GM19193 (cell line): Measurements from ENCODE around the gene DRC7.

Experiments used
- POLR2A ChIP-seq: IDR thresholded peaks from 4 replicates; pipeline ENCODE4 v1.6.1; 2011; ENCODE audit not compliant: insufficient read depth, insufficient read length; ENCODE audit errors: extremely low read depth

Gene DRC7

DNA sequence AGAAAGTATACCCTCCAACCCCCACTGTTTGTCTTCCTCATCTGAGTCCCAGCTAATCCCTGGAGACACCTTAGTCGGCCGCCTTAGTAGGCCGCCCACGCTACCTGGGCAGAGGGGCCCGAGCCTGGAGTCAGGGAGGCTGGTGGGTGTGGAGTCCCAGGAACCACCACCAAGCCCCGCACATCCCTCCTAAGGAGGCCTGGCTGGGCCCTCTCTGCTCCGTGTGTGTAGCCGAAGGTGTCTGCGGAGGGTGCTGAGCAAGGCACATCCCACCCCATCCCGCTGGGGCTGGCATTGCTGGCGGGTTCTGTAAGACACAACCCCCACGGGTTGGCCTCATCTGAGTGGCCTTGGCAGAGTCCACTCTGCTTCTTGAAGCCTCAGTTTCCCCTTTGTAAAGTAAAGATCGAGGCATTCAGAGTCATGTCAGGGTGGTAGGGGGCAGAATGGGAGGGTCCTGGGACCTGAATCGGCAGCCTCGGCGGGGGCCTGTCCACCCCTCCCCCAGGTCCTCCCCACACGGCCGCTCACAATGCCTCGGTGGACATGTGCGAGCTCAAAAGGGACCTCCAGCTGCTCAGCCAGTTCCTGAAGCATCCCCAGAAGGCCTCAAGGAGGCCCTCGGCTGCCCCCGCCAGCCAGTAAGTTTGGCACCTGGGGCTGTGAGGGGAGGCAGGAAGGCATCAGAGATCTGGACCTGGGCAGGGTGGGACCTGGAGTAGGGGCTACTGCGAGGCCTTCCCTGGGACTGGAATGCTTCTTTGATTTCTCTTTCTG, 41.7 kb upstream of the DRC7 start:
- TF ChIP-seq POLR2A = no peak

DNA sequence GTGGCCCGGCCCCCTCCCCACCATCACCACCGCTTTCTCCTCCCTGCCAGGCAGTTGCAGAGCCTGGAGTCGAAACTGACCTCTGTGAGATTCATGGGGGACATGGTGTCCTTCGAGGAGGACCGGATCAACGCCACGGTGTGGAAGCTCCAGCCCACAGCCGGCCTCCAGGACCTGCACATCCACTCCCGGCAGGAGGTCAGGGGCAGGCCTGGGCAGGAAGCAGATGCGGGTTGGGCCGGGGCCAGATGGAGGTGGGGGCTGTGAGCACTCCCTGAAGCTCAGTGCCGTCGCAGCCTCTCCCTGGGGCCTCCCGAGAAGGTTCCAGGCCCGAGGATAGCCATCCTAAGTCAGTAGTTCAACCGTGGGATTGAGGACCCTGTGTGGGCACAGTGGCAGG, 40.7 kb upstream of the DRC7 start:
- TF ChIP-seq POLR2A = no peak

DNA sequence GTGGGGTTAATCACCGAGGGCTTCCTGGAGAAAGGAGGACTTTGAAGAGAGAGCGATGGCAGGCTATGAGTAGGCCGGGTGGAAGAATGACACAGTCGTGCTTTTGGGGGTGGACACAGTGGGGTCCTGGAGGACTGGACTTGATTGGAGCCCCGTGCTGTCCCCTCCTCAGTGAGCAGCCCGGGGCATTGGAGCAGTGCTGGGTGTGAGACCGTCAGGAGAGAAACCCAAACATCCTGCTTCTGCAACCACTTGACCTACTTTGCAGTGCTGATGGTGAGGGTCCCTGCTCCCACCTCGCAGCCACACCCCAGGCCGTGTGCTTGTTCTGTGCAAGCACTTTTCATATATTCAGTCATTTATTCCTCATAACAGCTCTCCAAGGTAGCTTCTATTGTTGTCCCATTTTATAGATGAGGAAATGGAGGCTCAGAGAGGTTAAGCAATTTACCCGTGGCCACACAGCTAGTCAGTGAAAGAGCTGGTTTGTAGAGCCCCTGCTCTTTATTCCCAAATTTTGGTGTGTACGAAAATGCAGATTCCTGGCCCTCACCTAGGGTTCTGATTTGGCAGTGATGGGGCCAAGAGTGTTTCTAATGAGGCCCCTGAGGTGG, 38.2 kb upstream of the DRC7 start:
- no peak for TF ChIP-seq POLR2A

DNA sequence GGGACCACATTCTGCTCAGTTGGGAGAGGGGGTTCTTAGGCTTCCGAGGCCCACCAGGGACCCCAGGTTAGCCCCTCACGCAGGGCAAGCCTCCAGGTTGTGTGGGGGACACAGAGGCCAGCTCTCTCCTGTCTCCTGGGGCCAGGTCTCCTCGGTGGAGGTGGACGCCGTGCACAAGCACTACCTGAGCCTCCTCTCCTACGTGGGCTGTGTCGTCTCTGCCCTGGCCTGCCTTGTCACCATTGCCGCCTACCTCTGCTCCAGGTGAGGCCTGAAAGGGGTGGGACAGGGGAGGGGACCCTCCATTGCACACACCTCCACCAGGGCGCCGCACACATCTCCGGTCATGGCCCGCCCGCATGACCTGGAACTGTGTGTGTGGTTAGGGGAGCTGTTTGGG, 37.4 kb upstream of the DRC7 start:
- TF ChIP-seq POLR2A = no peak

DNA sequence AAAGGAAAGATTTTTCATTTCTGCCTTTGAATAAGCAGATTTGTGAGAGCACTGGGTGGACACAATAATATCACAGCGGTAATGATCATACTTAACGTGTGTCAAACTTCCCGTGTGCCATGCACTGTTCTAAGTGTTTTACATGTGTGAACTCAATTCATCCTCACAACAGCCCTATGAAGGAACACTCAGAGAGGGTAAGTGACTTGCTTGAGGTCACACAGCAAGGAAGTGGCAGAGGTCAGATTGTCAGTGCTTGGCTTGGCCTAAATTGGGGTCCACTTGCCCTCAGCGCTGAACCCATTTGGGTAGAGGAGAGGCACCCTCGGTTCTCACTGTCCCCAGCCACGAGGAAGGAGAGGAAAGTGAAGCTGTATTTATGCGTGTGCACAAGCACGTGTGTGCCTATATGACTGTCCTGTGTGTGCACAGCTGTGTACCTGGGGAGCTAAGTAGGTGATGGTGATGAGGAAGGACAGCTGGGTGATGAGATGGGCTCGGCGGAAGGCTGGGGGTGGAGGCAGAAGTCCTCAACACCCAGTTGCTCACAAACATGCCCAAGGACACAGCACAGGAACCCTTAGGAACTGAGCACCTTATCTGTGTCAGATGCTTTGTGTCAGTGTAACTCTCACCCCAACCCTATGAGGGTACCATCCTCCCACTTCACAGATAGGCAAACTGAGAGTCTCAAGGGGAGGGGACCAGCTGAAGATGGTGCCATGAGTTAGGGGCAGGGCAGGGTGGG, 36.3 kb upstream of the DRC7 start:
- no peak for TF ChIP-seq POLR2A

DNA sequence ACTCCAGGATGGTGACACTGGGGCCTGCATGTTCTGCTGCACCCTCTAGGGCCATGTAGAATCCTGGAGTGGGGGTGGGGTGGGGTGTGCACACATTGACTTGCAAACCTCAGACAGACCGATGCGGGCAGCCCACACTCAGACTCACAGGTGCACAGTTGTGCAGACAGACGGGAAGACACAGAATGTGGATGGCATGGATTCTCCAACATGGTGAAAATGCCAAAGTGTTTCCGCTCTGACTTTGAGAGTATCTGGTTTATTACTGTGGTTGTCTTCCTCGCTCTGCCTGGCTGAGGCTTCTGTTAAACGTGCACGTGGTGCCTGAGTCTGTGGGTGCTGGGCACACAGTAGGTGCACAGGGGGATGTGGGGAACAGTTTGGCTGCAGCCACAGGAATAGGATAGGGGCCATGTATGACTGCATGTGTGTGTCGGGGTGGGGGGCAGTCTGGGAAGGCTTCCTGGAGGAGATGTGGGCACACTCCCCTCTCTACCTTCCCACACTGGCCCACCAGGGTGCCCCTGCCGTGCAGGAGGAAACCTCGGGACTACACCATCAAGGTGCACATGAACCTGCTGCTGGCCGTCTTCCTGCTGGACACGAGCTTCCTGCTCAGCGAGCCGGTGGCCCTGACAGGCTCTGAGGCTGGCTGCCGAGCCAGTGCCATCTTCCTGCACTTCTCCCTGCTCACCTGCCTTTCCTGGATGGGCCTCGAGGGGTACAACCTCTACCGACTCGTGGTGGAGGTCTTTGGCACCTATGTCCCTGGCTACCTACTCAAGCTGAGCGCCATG, 35.5 kb upstream of the DRC7 start:
- no peak for TF ChIP-seq POLR2A

DNA sequence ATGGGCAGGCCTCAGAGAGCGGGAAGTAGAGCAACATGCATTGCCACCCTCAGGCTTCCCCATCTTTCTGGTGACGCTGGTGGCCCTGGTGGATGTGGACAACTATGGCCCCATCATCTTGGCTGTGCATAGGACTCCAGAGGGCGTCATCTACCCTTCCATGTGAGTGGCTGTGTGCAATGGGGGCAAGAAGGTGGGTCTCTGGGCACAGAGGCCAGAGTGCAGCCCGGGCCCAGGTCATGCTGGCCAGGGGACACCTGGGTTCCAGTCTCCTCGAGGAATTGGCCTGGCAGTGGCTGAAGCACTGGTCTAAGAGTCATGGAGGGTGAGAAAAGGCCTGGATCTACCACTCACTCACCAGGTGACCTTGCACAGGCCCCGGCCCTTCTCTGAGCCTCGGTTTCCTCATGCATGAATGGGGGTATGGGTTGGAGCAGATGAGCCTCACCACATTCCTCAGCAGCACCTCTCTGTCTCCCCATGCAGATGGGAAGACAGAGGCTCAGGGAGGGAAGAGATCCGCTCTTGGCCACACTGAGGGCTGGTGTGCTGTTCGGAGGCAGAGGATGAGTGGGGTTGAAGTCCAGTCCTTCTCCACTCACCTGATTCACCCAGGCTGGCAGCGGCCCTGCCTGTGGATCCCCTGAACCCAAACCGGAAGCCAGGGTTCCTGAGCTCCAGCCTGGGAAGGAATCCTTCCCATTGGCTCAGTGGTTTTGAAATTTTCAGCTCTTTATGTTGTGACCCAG, 33.7 kb upstream of the DRC7 start:
- TF ChIP-seq POLR2A = no peak

DNA sequence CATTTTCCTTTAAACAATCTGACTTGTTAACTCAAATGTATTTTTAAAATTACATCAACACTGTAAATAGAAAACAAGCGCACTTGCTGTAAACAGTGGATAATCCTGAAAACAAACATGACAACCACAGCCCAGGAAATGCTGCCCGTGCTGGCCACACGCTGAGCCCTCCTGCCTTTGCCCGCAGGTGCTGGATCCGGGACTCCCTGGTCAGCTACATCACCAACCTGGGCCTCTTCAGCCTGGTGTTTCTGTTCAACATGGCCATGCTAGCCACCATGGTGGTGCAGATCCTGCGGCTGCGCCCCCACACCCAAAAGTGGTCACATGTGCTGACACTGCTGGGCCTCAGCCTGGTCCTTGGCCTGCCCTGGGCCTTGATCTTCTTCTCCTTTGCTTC, 33.1 kb upstream of the DRC7 start:
- TF ChIP-seq POLR2A = no peak

DNA sequence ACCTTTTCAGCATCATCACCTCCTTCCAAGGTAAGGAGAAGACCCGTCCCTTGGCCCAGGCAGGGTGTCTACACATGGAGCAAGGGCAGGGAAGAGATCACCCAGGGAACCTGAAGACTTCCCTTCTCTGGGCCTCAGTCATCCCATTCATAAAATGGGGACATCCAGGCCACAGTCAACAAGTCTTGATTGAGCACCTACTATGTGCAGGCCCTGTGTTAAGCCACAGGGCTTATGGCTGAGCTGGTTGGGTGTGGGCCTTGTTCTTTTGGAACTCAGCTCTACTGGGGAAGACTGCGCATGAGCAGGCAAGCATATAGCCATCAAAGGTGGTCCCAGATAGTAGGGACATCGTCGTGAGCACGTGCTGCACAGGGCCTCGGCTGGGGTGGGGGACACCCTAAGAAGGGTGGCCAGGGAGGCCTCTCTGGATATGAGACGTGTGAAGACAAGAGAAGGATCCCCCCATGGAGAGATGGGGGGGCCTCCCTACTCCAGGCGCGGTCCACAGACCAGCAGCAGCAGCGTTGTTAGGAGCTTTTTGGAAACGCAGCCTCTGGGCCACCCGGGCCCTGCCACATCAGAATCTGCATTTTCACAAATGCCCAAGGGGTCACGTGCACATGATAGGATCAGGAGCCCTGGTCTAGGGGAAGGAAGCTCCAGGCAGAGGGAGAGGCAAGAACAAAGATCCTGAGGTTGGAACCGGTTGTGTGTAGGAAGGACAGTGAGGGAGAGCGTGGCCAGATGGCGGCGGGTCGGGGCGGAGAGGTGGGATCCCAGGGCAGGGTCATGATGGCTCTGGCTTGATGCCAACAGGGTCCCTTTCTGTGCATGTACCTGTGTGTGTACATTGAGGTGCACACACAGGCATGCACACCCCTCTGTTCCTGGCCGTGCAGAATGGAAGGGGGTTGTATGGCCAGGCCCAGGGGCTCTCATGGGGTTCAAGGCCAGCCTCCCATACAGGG, 32.4 kb upstream of the DRC7 start:
- TF ChIP-seq POLR2A = no peak

DNA sequence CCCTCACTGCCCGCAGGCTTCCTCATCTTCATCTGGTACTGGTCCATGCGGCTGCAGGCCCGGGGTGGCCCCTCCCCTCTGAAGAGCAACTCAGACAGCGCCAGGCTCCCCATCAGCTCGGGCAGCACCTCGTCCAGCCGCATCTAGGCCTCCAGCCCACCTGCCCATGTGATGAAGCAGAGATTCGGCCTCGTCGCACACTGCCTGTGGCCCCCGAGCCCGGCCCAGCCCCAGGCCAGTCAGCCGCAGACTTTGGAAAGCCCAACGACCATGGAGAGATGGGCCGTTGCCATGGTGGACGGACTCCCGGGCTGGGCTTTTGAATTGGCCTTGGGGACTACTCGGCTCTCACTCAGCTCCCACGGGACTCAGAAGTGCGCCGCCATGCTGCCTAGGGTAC, 31.2 kb upstream of the DRC7 start:
- TF ChIP-seq POLR2A = no peak

DNA sequence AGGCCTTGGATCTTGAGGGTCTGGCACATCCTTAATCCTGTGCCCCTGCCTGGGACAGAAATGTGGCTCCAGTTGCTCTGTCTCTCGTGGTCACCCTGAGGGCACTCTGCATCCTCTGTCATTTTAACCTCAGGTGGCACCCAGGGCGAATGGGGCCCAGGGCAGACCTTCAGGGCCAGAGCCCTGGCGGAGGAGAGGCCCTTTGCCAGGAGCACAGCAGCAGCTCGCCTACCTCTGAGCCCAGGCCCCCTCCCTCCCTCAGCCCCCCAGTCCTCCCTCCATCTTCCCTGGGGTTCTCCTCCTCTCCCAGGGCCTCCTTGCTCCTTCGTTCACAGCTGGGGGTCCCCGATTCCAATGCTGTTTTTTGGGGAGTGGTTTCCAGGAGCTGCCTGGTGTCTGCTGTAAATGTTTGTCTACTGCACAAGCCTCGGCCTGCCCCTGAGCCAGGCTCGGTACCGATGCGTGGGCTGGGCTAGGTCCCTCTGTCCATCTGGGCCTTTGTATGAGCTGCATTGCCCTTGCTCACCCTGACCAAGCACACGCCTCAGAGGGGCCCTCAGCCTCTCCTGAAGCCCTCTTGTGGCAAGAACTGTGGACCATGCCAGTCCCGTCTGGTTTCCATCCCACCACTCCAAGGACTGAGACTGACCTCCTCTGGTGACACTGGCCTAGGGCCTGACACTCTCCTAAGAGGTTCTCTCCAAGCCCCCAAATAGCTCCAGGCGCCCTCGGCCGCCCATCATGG, 30.5 kb upstream of the DRC7 start:
- TF ChIP-seq POLR2A = no peak

DNA sequence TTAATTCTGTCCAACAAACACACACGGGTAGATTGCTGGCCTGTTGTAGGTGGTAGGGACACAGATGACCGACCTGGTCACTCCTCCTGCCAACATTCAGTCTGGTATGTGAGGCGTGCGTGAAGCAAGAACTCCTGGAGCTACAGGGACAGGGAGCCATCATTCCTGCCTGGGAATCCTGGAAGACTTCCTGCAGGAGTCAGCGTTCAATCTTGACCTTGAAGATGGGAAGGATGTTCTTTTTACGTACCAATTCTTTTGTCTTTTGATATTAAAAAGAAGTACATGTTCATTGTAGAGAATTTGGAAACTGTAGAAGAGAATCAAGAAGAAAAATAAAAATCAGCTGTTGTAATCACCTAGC, 30.0 kb upstream of the DRC7 start:
- no peak for TF ChIP-seq POLR2A

DNA sequence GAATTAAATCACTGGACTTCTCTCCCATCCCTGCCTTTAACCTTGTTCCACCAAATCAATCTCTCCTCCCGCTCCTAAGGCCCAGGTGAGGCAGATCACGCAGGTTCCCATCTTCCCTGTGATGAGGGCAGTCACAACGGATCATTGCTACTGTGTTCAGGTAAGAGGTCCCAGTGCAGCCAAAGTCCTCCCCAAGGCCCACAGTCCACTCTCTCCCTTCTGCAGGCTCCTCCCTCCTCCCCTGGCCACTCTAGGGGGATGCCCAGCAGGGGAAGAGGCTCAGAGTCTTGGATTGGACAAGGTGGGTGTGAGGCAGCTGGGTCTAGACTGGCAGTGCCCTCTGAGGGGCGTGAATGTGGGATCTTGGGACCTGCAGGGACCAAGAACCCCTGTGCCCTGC, 29.1 kb upstream of the DRC7 start:
- no peak for TF ChIP-seq POLR2A
